Thyroid gland (tissue), 4 donors: ENCODE data around the gene C10orf95. TPM values are rescaled to one million over a fixed set of nuclear protein-coding genes. Genes with fewer than 3 reads are reported as not detected.
A peak's percentile ranks its signal among the peaks of the same experiment; 100 is the strongest.

ENCODE experiments used
- DNase-seq, 2 donors: peaks; one replicate each; pipeline ENCODE4 v3.0.0-alpha.2; 2019
- H3K27ac ChIP-seq, 3 donors: fragments of 200-600 bp; sonication (generic); 1 replicate in 2 of 3; 2 replicates in 1 of 3; pipeline ENCODE4 v1.5.1; 2016 to 2019; ENCODE audit warnings: mild to moderate bottlenecking in 1 of 3, moderate library complexity in 1 of 3
- H3K27me3 ChIP-seq: fragments of 200-600 bp; sonication (generic); one replicate; pipeline ENCODE4 v1.5.1; 2019
- H3K36me3 ChIP-seq, 2 donors: fragments of 200-600 bp; sonication (generic); one replicate each; pipeline ENCODE4 v1.5.1; 2016 to 2019
- H3K4me1 ChIP-seq, 2 donors: fragments of 200-600 bp; sonication (generic); one replicate each; pipeline ENCODE4 v1.5.1; 2017 to 2019
- H3K4me3 ChIP-seq, 3 donors: fragments of 200-600 bp; sonication (generic); replicated peaks in 1 of 3; 1 replicate in 2 of 3; 2 replicates in 1 of 3; pipeline ENCODE4 v1.5.1; 2016; ENCODE audit warnings: mild to moderate bottlenecking in 1 of 3
- H3K9me3 ChIP-seq: fragments of 200-600 bp; sonication (generic); one replicate; pipeline ENCODE4 v1.5.1; 2017
- POLR2A ChIP-seq, 2 donors: fragments of 450-650 bp; IDR thresholded peaks; one replicate each; pipeline ENCODE4 v1.6.1; 2017; ENCODE audit warnings: antibody characterized with exemption in 2 of 2, mild to moderate bottlenecking in 2 of 2, moderate library complexity in 1 of 2
- WGBS, 2 donors: methylation state at CpG; one replicate each; pipeline ENCODE4 v1.1.5; 2017; 5-methylcytosine and 5-hydroxymethylcytosine counted together
- intact Hi-C: fragments of 100-400 bp; cut with DNase I; formaldehyde crosslinking; loops from one replicate; pipeline ENCODE4 v1.15.1; 2023
- total RNA-seq, 4 donors: library from RNA; depleted of rRNA; stranded (reverse); fragments of >200 nt; gene quantifications; one replicate each; pipeline ENCODE4 v1.2.3, GENCODE V29; 2016
- TF ChIP-seq, protein P1 (sequence below), 6 experiments: fragments of 200-600 bp in 3 of 6; fragments of 450-650 bp in 3 of 6; sonication (generic) in 3 of 6; IDR thresholded peaks; one replicate each; pipeline ENCODE4 v1.5.1; 2016 to 2019; ENCODE audit warnings: antibody characterized with exemption in 6 of 6, mild to moderate bottlenecking in 2 of 6, inconsistent platforms in 1 of 6, moderate library complexity in 1 of 6

C10orf95 gene
- total RNA-seq, 4 donors from 2014 or later = 1.1 to 2.9 (median 1.8) TPM

DNA sequence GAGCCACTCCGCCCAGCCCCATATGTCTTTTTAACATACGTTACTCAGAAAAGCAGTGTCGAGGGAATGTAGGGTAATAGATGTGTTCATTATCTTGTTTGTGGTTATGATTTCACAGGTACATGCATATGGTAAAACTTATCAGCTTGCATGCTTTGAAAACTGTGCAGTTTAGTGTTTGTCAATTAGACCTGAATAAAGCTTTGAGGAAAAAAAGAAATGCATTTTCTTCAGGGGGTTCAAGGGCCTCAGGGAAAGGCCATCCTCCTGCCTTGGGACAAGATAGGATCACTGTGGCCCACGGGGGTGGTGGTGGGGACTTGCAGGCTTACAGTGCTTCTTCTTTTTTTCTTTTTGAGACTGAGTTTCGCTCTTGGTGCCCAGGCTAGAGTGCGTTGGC, 16.0 kb upstream of the C10orf95 start:
- TF ChIP-seq, protein P1, sequence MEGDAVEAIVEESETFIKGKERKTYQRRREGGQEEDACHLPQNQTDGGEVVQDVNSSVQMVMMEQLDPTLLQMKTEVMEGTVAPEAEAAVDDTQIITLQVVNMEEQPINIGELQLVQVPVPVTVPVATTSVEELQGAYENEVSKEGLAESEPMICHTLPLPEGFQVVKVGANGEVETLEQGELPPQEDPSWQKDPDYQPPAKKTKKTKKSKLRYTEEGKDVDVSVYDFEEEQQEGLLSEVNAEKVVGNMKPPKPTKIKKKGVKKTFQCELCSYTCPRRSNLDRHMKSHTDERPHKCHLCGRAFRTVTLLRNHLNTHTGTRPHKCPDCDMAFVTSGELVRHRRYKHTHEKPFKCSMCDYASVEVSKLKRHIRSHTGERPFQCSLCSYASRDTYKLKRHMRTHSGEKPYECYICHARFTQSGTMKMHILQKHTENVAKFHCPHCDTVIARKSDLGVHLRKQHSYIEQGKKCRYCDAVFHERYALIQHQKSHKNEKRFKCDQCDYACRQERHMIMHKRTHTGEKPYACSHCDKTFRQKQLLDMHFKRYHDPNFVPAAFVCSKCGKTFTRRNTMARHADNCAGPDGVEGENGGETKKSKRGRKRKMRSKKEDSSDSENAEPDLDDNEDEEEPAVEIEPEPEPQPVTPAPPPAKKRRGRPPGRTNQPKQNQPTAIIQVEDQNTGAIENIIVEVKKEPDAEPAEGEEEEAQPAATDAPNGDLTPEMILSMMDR (IDR thresholded peaks at IDR 0.05) = no peak
- H3K27ac ChIP-seq = no peak overlapping the region
- no peaks in the 10 kb centered on the region for H3K27me3 ChIP-seq
- H3K9me3 ChIP-seq = no peaks in the 10 kb centered on the region
- peaks cover 3 to 25% of the 10 kb centered on the region in 2 donors for H3K4me1 ChIP-seq
- no peaks in the 10 kb centered on the region for H3K36me3 ChIP-seq
- no peak overlapping the region for H3K4me3 ChIP-seq
- intact Hi-C loops = no loop called here
- no peak for DNase-seq
- 89 to 96% methylated on average over 6 of the region's 6 CpGs for WGBS, 2 donors

DNA sequence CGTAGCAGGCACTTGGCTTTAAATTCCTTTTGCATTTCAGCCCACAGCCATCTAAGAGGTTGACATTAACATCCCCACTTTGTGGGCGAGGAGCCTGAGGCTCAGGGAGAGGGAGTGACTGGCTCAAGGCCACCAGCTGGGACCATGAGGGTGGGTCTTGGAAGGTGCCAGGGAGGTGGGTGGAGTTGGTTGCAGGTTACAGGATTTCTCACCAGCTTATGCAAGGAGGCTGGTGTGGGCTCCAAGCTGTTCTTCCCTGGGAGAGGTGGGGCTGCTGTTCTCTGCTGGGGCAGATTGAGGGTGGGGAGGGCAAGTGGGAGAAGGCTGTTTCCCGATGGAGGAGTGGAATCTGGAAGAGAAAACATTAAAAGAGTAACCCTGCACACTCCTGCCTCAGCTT, 14.1 kb upstream of the C10orf95 start:
- no peak overlapping the region for H3K27ac ChIP-seq
- no peaks in the 10 kb centered on the region for H3K27me3 ChIP-seq
- H3K36me3 ChIP-seq = no peaks in the 10 kb centered on the region
- no peak for DNase-seq
- WGBS, 2 donors = 69 to 72% methylated on average over 3 of the region's 3 CpGs
- no peaks in the 10 kb centered on the region for H3K9me3 ChIP-seq
- peaks cover 15 to 34% of the 10 kb centered on the region in 2 donors for H3K4me1 ChIP-seq
- intact Hi-C loops = no loop called here
- no peak for TF ChIP-seq POLR2A (IDR thresholded peaks at IDR 0.05)
- TF ChIP-seq, protein P1 (IDR thresholded peaks at IDR 0.05) = no peak
- no peak overlapping the region for H3K4me3 ChIP-seq

DNA sequence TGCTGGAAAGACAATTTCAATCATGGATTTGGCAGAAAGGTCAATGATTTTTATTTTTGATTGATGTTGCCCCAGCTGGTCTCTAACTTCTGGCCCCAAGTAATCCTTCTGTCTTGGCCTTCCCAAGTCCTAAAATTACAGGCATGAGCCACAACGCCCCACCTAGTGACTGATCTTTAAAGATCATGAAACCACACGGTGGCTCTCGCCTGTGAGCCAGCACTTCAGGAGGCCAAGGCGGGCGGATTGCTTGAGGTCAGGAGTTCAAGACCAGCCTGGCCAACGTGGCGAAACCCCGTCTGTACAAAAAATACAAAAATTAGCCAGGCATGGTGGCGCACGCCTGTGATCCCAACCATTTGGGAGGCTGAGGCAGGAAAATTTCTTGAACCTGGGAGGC, 12.6 kb upstream of the C10orf95 start:
- peak overlapping the region in 1 of 3 donors; percentile 48 for H3K27ac ChIP-seq
- intact Hi-C loops = no loop called here
- 78 to 88% methylated on average over 10 of the region's 10 CpGs for WGBS, 2 donors
- no peaks in the 10 kb centered on the region for H3K27me3 ChIP-seq
- no peak overlapping the region for H3K4me3 ChIP-seq
- TF ChIP-seq, protein P1 (IDR thresholded peaks at IDR 0.05) = no peak
- no peak for TF ChIP-seq POLR2A (IDR thresholded peaks at IDR 0.05)
- no peaks in the 10 kb centered on the region for H3K36me3 ChIP-seq
- no peak for DNase-seq
- H3K9me3 ChIP-seq = no peaks in the 10 kb centered on the region
- H3K4me1 ChIP-seq = peaks cover 15 to 29% of the 10 kb centered on the region in 2 donors

DNA sequence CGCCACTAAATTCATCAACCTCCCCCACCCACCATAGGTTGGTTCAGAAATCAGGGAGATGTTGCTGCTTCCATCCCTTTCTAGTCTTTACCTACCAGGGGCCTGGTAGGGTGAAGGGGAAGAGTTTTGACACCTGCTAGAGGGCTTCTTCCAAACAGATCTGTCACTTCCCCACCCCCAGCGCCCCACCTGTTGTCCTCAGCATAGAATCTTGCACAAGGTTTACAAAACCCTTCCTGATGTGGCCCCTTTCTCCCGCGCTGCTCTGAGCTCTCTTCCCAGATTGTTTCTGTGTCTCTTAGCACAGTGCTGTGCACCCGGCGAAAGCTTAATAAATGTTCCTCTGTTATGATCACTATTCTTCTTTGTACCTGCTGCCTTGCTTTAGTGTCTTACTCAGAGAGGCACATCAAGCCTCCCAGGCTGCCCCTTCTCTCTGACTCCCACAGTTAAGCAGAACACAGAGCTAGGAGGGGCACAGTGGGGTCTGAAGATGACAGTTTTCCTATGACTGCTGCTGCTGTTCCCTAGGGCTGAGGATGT, 11.2 kb upstream of the C10orf95 start:
- DNase-seq = no peak
- no peaks in the 10 kb centered on the region for H3K27me3 ChIP-seq
- peaks cover 15 to 25% of the 10 kb centered on the region in 2 donors for H3K4me1 ChIP-seq
- TF ChIP-seq, protein P1 (IDR thresholded peaks at IDR 0.05) = no peak
- H3K36me3 ChIP-seq = no peaks in the 10 kb centered on the region
- 72 to 78% methylated on average over 6 of the region's 6 CpGs for WGBS, 2 donors
- no peaks in the 10 kb centered on the region for H3K9me3 ChIP-seq
- peak overlapping the region in 2 of 3 donors; percentile 45 to 48 for H3K27ac ChIP-seq
- no peak overlapping the region for H3K4me3 ChIP-seq
- intact Hi-C loops = no loop called here

DNA sequence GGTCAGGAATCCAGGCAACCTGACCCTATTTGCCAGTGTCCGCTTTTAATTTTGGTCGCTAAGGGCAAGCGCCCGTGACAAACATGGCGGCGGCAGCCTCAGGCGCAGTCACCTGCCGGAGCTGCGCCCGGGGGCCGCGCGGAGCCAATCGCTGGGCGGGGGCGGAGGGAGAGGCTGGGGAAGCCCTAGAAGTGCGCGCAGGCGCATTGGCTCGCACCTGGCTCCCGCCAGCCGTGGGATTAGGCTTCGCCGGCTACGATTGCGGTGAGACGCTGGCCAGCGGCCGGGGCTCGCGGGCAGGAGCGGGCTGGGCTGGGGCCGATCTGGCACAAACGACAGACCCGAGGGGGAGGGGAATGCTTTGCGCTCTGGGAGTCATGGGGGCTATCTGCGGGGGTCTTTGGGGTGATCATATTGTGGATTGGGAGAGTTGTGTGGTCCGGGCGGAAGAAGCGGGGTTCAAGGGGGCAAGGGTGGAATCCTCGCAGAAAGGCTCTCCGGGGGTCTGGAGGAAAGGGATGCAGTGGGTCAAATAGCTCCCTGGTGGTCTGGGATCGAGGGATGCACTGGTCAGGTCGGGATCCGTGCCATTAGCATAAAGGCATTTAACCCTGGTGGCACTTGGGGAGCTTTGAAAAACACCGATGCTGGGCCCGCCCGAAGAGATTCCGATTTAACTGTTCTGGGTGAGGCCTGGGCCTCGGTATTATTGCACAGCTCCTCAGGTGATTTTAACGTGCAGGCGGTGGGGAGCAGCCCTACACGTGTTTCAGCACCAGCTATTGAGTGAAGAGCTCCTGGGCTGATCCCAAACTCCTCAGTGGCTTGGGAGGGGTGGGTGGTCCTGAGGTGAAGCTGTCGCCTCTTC, 10.1 kb upstream of the C10orf95 start:
- H3K36me3 ChIP-seq = no peaks in the 10 kb centered on the region
- peak overlapping the region in 1 of 3 donors; percentile 55 for H3K4me3 ChIP-seq
- no peaks in the 10 kb centered on the region for H3K9me3 ChIP-seq
- peaks cover 15 to 26% of the 10 kb centered on the region in 2 donors for H3K4me1 ChIP-seq
- WGBS, 2 donors = 3 to 7% methylated on average over 27 to 49 of the region's 54 CpGs
- no peaks in the 10 kb centered on the region for H3K27me3 ChIP-seq
- intact Hi-C loops = no loop called here
- H3K27ac ChIP-seq = peak overlapping the region in 1 of 3 donors; percentile 34
- peak in 1 of 2 donors; percentile 63 for TF ChIP-seq POLR2A (IDR thresholded peaks at IDR 0.05)
- TF ChIP-seq, protein P1 (IDR thresholded peaks at IDR 0.05) = no peak
- peak; percentile 97 for DNase-seq
